ENCODE results near the gene DPP6. TPM values are rescaled to one million over a fixed set of nuclear protein-coding genes. Genes with fewer than 3 reads are reported as not detected.

Gene DPP6
- total RNA-seq, 1 experiment from 2014 or later = not detected

- Mint-ChIP-seq H3K36me3 (ENCODE audit: insufficient read depth, unreplicated experiment) (no peaks in the 10 kb centered on the region), H3K9me3 (ENCODE audit: unreplicated experiment) (peaks cover 9% of the 10 kb centered on the region), H3K4me3 (ENCODE audit: unreplicated experiment) (no peak overlapping the region), H3K27me3 (ENCODE audit: insufficient read depth, unreplicated experiment) (peaks cover 11% of the 10 kb centered on the region), H3K27ac (ENCODE audit: unreplicated experiment) (no peak overlapping the region), H3K4me1 (ENCODE audit: low read depth, unreplicated experiment) (no peaks in the 10 kb centered on the region)
- no TSS peak for BruUV-seq (replicated peaks)
- no peak for TF ChIP-seq CTCF (IDR thresholded peaks at IDR 0.05; ENCODE audit: insufficient read depth in 1 of 2, low read depth in 1 of 2, low read length in 1 of 2, severe bottlenecking in 1 of 2, unreplicated experiment in 1 of 2)
- ChIA-PET CTCF (no interaction called here), POLR2A (no interaction called here)
- DNase-seq = no peak
- no peak overlapping the region for H3K4me3 ChIP-seq (ENCODE audit: low read depth, low read length)
- H3K36me3 ChIP-seq (ENCODE audit: control insufficient read depth, insufficient read depth, low read length) = no peaks in the 10 kb centered on the region
- H3K4me1 ChIP-seq = no peaks in the 10 kb centered on the region
- no peaks in the 10 kb centered on the region for H3K27me3 ChIP-seq (replicated peaks; ENCODE audit: control insufficient read depth, insufficient read depth, low read length)
- H3K9me3 ChIP-seq = no peaks in the 10 kb centered on the region
- intact Hi-C loops (cut with micrococcal nuclease; ENCODE audit: unreplicated experiment) = no loop called here
Observed at GRCh38 chr7:154613811-154614210, 561.6 kb downstream of the DPP6 start.

- Mint-ChIP-seq H3K4me1 (ENCODE audit: low read depth, unreplicated experiment) (no peaks in the 10 kb centered on the region), H3K36me3 (ENCODE audit: insufficient read depth, unreplicated experiment) (no peaks in the 10 kb centered on the region), H3K4me3 (ENCODE audit: unreplicated experiment) (no peak overlapping the region), H3K27me3 (ENCODE audit: insufficient read depth, unreplicated experiment) (peaks cover 11% of the 10 kb centered on the region), H3K9me3 (ENCODE audit: unreplicated experiment) (no peaks in the 10 kb centered on the region), H3K27ac (ENCODE audit: unreplicated experiment) (no peak overlapping the region)
- intact Hi-C loops (cut with micrococcal nuclease; ENCODE audit: unreplicated experiment) = no loop called here
- Histone ChIP-seq H3K36me3 (ENCODE audit: control insufficient read depth, insufficient read depth, low read length) (no peaks in the 10 kb centered on the region), H3K27me3 (replicated peaks; ENCODE audit: control insufficient read depth, insufficient read depth, low read length) (no peaks in the 10 kb centered on the region), H3K4me3 (ENCODE audit: low read depth, low read length) (no peak overlapping the region), H3K9me3 (no peaks in the 10 kb centered on the region), H3K4me1 (no peaks in the 10 kb centered on the region)
- no peak for TF ChIP-seq CTCF (IDR thresholded peaks at IDR 0.05; ENCODE audit: insufficient read depth in 1 of 2, low read depth in 1 of 2, low read length in 1 of 2, severe bottlenecking in 1 of 2, unreplicated experiment in 1 of 2)
- POLR2A ChIA-PET = no interaction called here
- DNase-seq = no peak
- CTCF ChIA-PET = no interaction called here
- BruUV-seq (replicated peaks) = no TSS peak
Observed at GRCh38 chr7:154620141-154620755, 568.0 kb downstream of the DPP6 start.

- BruUV-seq (replicated peaks) = no TSS peak
- Histone ChIP-seq H3K4me1 (no peaks in the 10 kb centered on the region), H3K9me3 (no peaks in the 10 kb centered on the region), H3K36me3 (ENCODE audit: control insufficient read depth, insufficient read depth, low read length) (no peaks in the 10 kb centered on the region), H3K4me3 (ENCODE audit: low read depth, low read length) (no peak overlapping the region), H3K27me3 (replicated peaks; ENCODE audit: control insufficient read depth, insufficient read depth, low read length) (no peaks in the 10 kb centered on the region)
- POLR2A ChIA-PET = no interaction called here
- Mint-ChIP-seq H3K27me3 (ENCODE audit: insufficient read depth, unreplicated experiment) (peaks cover 11% of the 10 kb centered on the region), H3K9me3 (ENCODE audit: unreplicated experiment) (peaks cover 9% of the 10 kb centered on the region), H3K4me3 (ENCODE audit: unreplicated experiment) (no peak overlapping the region), H3K36me3 (ENCODE audit: insufficient read depth, unreplicated experiment) (no peaks in the 10 kb centered on the region), H3K4me1 (ENCODE audit: low read depth, unreplicated experiment) (no peaks in the 10 kb centered on the region), H3K27ac (ENCODE audit: unreplicated experiment) (no peak overlapping the region)
- intact Hi-C loops (cut with micrococcal nuclease; ENCODE audit: unreplicated experiment) = no loop called here
- CTCF ChIA-PET = no interaction called here
- no peak for DNase-seq
- no peak for TF ChIP-seq CTCF (IDR thresholded peaks at IDR 0.05; ENCODE audit: insufficient read depth in 1 of 2, low read depth in 1 of 2, low read length in 1 of 2, severe bottlenecking in 1 of 2, unreplicated experiment in 1 of 2)
Observed at GRCh38 chr7:154623399-154623798, 571.2 kb downstream of the DPP6 start.

Measured in Caco-2 (cell line).